HG03460 (cell line): Measurements from ENCODE around the gene LINC01488.

ENCODE experiments used
- ATAC-seq: cut with Tn5 transposase; IDR thresholded peaks from one replicate; pipeline ENCODE4 v1.9.1; 2021; ENCODE audit not compliant: unreplicated experiment

Gene LINC01488

DNA sequence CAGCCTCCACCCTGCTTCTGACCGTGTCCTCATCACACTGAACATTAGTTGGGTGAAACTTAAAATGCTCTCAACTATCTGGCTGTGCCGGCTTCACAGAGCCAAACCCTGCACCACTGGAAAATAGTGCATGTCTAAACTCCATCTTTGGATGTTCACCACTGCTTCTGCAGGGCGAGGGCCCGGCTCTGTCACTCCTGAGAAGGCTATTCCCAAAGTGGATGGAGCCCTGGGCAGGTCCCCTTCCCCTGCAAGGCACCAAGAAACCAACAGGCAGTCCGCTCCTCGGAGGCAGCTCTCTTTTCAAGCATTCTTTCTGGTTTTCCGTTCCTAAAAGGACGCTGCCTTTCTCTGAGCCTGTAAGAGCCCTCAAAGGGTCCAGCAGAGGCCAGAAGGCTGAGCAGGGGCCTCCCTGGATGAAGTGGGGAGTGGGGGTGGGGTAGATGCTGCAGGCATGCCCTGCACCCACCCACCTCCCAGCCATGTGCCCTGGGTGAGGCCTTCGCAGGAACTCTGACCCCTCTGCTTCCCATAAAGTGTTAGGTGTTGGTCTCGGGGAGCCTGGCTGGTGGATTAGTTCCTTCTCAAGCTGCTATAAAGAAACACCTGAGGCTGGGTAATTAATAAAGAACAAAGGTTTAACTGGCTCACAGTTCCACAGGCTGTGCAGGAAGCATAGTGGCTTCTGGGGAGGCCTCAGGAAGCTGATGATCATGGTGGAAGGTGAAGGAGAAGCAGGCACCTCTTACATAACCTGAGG lies 23.3 kb downstream of the LINC01488 start:
- no peak for ATAC-seq

DNA sequence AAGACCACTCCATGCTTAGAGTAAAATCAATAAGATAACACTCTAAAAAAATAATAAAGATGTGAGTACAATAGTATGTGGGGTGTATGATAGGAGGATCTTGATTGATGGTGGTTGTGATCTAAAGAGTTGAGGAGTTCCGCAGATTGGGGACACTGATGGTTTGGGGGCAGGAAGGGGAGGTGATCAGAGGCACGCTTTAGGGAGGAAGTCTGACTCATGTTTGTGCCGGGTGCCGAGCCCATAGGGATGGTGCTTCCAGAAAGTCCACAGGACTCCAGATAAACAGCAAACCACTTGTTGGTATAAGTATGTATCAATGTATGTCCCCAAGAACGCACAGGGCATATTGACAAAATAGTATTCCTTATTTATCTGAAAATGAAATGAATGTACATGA lies 27.5 kb downstream of the LINC01488 start:
- no peak for ATAC-seq

DNA sequence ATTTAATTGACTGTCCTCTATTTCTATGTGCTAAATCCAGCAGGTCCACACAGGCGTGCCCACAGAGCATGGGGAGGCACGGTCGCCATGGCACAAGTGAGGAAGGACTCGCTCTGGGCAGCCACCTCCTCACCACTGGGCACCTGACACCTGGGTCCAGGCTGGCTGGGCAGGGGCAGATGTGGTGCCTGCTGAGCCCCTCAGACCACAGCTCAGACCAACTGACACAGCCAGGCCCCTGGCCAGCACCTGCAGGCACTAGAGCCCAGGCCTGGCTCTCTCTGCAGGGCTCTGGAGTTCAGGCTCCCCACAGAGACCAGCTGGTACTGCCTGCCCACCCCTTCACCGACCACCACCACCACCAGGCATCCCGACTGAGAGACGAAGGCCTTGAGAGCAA lies 27.9 kb downstream of the LINC01488 start:
- ATAC-seq, result no peak

DNA sequence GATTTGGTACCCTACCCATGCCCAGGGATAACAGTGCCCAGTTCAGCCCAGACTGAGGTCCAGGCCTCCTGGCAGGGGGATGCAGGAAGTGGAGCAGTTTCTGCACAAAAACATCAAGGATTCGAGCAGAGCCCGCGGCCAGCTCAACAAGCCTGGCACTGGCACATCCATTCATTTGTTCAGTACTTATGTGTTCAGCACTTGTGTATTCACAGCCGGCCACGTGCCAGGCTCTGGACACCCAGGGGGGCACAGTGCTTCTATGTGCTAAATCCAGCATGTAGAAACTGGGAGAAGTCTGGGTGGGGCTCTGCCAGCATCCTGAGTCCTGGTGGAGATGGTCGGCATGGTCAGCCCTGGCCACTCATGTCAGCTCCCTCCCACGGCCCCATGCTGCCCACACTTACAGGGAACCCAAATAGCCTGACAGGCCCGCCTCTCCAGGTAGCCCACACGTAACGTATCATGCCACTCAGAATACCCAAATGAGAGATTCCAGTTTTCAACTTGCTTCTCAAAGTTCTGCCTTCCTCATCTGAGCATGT lies 28.5 kb downstream of the LINC01488 start:
- no peak for ATAC-seq

DNA sequence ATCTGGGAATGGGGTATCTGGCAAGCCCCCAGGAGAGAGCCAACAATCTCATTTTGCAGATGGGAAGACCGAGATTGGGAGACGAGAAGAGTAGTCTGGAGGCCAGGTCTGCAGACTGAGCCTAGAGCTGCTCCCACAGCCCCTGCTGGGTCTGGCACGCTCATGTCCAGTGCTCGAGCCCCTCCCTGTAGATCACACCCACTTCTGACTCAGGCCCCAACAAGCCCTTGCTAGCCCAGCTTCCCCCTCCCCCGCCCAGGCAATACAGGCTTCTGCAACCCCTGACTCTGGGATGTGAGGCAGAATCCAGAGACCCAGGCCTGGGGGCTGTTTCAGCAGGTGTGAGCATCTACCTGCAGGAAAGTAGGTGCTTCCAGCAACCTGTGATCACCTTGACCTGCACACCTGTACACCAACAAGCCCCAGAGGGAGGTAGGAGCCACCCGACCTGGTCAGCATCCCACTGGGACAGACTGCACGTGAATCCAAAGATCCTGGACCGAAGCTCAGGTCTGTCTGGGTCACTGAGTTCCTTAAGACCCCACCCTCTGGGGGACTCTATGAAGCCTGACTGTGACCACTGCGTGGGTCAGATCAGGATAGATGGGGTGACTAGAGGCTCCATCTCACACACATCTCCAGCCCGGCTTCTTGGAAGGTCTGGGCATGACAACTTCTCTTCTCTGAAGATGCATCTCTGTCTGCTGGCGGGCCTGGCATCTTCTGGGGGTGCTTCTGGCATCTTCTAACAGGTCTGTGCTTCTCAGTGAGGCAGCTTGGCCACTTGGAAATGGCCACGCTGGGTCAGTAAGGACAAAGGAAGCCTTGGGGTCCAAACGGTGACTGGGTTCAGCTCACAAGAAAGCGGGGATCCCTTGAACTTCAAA lies 29.3 kb downstream of the LINC01488 start:
- no peak for ATAC-seq

DNA sequence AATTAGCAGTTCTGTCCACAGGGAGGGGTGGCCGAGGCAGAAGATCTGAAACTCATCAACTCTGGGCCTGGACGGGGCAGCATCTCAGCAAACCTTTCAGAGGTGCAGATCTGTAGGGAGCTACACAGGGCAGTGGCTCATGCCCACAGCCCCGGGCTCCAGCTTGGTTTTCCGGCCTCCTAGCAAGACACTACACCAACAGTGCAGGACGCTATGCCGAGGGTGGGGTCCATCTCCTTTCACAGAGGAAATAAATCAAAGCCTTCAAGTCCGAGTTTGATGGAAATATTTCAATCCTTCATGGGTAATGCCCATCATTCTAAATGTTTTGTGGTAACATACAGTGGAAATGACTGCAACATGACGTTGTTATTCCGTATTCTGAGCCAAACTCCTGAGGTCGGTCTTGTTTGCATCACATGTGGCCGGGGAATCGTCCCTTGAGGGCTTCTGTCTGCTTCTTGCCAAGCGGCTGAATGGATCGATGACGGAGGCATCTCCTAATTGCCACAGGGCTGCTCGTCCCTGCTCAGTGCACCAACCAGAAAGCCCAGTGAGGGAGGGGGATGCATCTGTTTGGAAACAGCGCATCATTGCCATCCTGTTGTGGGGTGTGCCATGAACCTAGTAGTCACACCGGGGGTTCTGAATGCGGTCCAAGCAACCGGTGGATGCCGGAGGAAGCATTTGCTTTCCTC lies 30.0 kb downstream of the LINC01488 start:
- ATAC-seq, result no peak

DNA sequence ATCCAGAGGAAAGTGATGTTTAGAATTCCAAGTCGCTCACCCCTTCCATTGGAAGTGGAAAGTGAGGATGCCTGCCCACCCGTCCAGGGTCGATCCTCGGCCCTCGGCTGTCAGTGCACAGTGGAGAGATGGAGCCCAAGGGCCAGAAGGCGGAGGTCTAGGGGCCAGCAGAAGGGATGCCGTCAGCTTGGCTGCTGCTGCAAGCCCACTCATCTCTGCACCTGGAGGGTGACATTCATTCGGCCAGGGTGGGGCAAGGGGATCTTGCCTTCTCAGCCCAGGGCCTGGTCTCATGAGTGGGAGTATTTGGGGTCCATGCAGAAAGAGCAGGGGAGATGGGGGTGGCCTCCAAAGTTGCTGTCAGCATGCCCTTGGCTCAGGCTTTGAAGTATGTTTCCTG lies 30.7 kb downstream of the LINC01488 start:
- no peak for ATAC-seq

DNA sequence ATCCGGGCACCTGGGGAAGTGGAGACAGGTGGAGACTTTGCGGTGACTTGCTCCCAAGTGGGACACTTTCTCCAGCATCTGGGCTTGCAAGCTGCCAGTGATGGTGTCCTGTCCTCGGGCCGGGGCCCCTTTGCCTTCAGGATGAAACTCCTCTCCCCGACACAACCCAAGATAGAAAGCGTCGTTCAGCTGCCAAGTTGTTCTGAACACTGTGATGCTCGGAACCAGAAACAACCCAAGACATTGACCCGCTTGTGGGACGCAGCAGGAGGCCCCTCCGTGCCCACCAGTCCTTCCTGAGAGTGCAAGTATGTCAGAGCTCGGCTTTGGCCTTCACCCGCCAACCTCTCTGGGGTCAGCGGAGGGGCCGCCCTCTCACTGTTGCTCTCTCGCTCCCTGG lies 31.3 kb downstream of the LINC01488 start:
- ATAC-seq, result no peak

DNA sequence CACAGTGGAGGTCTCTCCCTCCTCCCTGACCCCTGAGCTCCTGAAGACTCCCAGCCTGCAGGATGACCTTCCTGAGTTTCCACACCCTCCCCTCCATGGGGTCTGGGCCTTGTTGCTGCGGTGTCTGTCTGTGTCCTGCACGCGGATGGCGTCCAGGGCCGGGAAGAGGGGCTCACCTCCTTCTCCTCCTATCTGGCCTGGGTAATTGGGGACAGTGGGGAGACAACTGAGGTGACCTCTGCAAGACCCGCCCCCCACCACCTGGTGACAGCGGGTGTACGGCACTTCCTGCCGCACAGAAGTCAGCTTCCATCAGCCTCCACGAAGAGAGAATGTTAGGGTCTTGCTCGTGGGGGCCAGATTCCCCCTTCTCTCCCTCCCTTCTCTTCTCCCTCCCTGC lies 31.7 kb downstream of the LINC01488 start:
- ATAC-seq, result no peak

DNA sequence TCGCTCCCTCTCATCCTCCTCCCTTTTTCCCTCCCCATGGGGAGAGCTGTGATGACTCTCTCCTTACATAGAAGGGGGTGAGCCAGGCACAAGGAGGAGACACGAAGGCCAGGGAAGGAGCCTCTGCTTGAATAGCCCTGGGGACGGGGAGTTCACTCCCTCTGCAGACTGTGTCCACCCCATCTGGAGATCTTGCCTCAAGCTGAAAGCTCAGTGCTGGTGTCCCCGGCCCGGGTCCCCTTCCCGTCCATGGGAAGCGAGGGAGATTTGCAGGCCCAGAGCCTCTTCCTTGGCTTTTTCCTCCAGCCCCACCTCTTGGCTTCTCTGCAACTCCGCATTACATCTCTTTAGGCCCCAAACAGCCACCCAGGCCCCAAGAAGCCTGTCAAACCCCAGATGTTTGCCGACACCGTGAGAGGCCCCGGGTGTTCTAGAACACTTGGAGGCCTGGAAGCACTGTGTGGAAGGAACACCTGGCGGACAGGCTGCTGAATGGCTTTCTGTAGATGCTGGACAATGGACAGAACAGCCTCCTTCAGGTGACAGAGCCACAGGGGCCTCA lies 32.3 kb downstream of the LINC01488 start:
- no peak for ATAC-seq

DNA sequence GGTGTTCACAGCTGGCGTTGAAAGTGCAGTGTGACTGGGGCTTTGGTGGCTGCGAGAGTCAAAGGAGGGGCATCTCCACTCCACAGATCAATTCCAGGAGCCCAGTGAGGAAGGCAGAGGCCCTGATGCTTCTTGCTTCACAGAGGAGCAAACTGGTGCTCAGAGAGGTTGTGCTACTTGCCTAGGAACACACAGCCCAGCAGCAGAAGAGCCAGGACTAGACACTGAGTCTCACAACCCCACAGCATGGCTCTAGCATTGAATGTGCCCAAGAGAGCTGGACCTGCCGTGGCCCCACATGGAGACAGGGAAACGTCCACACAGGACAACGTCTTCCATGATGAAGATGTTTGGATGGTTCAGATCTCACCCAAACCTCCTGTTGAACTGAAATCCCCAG lies 33.3 kb downstream of the LINC01488 start:
- ATAC-seq, result no peak

DNA sequence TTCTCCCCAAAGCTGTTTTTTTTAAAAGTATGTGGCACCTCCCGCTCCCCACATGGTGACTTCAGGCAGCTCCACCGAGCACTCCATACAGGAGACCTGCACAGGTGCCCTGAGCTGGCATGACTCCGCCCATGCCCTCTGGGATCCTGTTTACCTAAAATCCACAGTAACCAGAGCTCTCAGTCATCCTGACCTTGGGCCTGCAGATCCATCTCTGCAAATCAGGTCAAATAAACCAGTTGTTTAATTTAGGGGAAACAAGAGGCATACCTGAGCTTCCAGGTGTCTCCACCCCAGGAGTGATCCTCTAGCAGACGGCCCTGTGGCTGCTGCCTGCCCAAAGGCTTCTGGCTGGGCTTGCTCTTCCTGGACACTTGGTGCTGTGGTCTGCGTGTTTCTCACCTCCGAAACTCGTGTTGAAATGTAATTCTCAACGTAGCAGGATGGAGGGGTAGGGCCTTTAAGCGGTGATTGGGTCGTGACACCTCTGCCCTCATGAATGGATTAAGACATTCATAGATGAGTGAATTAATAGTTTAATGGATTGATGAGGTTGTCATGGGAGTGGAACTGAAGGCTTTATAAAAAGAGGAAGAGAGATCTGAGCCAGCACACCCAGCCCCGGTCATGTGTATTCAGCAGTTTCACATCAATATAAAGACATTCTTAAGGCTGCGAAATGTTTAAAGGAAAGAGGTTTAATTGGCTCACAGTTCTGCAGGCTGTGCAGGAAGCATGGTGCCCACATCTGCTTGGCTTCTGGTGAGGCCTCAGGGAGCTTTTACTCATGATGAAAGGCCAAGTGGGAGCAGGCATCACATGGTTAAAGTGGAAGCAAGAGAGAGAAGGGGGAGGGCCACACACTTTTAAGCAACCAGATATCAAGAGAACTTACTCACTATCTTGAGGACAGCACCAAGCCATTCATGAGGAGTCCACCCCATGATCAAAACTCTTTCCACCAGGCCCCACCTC lies 34.1 kb downstream of the LINC01488 start:
- ATAC-seq, result no peak

DNA sequence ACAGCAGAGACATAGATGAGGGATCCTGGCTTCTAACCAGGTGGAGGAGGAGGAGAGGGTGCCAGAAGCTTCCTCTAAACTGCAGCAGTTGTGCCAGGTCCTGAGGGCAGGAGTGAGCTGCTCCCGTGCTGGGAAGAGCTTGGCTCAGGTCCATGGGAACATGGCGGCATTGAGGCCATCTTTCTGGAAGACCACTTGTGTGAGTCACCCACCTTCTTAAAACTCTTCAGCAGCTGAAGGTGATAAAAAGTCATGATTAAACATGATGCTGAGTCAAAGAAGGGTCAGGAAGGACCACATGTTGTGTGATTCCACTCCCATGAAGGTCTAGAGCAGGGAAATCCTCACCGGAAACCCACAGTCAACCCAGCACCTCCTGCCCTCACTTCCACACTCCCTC lies 35.1 kb downstream of the LINC01488 start:
- ATAC-seq, result no peak

DNA sequence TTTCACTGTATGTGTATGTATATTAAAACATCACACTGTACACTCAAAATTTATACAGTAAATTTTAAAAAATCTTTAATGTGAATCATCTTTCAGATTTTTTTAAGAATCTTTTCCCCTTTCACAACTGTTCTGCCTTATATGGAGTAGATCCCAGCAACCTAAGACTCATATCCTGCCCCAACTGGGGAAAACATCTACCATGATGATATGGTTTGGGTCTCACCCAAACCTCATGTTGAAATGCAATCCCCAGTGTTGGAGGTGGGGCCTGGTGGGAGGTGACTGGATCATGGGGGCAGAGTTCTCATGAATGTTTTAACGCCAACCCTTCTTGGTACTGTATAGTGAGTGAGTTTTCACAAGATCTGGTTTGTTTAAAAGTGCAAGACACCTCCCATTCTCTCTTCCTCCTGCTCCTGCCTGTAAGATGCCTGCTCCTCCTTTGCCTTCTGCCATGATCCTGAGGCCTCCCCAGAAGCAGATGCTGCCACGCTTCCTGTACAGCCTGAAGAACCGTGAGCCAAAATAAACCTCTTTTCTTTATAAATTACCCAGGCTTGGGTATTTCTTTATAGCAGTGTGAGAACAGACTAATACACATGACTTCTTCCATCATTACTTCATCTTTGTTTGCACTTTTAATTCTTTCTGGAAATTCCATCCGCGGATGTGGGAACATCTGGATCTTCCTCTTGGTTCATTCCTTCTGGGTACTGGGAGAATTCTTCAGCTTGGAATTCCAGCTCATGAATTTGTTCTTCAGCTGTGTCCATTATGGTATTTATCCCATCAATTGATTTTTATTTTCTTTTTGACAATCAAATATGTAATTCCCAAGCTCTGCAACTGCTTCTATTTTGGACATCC lies 36.9 kb downstream of the LINC01488 start:
- no peak for ATAC-seq

DNA sequence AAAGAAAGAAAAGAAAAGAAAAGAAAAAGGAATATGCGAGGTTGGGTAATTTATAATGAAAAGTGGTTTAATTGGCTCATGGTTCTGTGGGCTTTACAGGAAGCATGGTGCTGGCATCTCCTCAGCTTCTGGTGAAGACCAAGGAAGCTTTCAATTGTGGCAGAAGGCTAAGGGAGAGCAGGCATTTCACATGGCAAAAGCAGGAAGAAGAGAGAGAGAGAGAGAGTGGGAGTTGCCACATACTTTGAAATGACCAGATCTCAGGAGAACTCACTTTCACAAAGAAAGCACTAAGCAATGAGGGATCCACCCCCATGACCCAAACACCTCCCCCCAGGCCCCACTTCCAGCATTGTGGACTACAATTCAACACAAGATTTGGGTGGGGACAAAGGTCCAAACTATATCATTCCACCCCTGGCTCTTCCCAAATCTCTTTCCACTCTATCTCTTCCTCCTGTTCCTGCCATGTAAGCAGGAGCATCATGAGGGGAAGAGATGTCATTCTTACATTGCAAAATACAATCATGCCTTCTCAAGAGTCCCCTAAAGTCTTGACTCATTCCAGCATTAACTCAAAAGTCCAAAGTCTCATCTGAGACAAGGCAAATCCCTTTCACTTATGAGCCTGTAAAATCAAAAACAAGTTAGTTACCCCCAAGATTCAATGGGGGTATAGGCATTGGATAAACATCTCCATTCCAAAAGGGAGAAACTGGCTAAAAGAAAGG lies 38.9 kb downstream of the LINC01488 start:
- ATAC-seq, result no peak

DNA sequence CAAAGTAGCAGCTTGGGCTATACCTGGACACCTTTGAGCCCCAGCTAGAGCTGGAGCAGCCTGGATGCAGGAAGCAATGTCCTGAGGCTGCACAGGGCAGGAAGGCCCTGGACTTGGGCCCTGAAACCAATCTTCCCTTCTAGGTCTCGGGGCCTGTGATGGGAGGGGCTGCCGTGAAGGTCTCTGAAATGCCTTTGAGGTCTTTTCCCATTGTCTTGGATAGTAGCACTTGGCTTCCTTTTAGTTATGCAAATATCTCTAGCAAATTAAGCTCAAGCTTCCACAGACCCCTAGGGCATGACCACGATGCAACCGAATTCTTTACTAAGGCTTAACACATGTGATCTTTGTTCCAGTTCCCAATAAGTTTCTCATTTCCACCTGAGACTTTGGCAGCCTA lies 40.0 kb downstream of the LINC01488 start:
- ATAC-seq, result no peak

DNA sequence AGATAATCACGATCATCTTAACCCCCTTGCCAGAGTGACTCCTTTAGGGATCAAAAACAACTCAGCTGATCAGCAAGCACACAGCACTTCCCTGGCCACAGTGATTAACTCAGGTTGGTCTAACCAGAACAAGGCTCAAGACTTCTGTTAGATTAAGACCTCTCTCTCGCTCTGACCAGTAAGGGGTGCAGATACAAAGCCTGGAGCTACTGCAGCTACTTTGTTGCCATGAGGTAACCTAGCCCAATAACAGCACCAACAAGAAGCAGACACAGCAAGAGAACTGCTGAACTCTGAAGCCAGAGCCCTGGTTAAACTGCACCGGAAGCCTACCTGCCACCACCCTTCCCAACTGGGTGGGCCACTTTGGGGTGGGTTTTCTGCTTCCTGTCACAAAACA lies 42.0 kb downstream of the LINC01488 start:
- ATAC-seq, result no peak

DNA sequence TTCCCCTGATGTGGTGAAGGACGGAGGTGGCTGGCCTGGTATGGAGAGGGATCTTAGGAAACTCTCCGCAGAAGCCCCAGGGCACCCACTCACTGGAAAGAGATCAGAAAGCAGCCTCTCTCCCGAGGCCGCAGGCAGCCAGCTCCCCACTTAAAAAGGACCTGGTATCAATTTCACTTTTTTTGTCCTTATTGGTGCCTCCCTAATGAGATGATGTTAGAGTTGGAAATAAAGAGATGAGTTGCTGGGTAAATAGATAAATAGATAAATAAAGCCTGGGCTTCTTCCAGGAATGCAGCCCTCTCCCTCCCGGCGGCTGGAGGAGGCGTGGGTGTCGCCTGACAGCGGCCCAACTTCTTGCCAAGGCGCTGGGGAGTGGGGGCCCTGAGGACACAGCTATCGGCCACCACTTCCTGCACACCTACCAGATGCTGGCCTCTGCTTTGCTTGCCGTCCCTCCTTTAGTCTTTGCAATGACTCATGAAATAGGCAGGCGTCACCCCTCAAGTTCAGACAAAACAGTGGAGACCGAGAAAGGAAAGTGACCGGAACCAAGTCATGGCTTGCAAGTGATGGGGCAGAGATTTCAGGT lies 42.9 kb downstream of the LINC01488 start:
- ATAC-seq, result no peak
